ENCODE data around the gene VAC14.

DNA sequence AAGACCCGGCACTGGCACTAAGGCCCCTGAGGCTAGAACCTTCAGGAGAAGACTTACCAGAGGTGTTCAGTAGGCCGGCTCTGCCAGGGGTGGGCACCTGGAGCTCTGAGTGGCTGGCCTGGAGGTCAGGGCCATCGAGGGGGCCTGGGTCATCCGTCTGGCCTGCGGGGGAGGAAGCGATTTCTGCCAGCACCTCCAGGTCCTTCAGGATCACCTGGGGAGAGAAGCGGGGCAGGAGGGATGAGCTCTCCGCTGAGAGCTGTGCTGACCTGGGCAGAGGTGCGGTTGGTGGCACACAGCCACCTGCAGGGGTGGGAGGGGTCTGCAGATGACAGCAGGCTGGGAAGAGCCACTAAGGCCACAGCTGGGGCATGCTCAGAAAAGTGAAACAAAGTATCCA, 56.6 kb downstream of the VAC14 start:
- TF ChIP-seq, protein P1, sequence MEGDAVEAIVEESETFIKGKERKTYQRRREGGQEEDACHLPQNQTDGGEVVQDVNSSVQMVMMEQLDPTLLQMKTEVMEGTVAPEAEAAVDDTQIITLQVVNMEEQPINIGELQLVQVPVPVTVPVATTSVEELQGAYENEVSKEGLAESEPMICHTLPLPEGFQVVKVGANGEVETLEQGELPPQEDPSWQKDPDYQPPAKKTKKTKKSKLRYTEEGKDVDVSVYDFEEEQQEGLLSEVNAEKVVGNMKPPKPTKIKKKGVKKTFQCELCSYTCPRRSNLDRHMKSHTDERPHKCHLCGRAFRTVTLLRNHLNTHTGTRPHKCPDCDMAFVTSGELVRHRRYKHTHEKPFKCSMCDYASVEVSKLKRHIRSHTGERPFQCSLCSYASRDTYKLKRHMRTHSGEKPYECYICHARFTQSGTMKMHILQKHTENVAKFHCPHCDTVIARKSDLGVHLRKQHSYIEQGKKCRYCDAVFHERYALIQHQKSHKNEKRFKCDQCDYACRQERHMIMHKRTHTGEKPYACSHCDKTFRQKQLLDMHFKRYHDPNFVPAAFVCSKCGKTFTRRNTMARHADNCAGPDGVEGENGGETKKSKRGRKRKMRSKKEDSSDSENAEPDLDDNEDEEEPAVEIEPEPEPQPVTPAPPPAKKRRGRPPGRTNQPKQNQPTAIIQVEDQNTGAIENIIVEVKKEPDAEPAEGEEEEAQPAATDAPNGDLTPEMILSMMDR (IDR thresholded peaks at IDR 0.05) = no peak
- no peak for TF ChIP-seq POLR2A (IDR thresholded peaks at IDR 0.05)

All from esophagus squamous epithelium (tissue), 4 donors.